ENCODE measurements around the gene C3orf80.

The C3orf80 gene

DNA sequence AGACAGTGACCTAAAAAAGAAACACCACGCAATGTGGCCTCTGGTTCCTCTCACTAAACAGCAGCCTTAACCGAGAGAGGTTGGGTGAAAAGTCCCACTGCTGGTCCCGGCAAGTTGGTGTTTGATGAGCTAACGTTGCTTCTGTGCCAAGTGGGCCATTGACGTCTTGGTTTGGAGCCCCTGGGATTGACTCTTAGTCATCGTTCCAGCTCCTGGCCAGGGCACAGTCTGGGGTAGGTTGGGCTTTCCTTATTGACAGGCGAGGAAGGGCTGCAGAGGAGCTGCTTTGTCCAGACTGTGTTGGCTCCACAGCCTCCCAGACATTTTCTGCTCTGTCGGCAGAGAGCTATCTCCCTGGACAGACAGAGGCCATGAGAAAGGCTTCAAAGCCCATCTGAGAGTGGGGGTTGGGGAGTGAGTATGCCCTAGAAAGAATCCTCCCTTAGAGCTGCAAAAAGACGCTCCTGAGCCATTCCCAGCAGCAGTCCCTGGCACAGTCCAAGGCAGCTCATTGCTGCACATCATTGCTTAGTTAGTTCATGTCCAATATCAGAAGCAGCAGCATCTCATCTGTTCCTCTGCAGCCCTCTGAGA, 28.6 kb upstream of the C3orf80 start:
- Histone ChIP-seq H3K27me3 (ENCODE audit: insufficient read depth, poor library complexity, severe bottlenecking) (no peaks in the 10 kb centered on the region), H3K4me3 (replicated peaks; ENCODE audit: insufficient read depth, low read length) (no peak overlapping the region), H3K27ac (replicated peaks) (no peak overlapping the region)
- DNase-seq (ENCODE audit: low read depth in 1 of 2, low spot score in 1 of 2), result no peak
- TF ChIP-seq, protein P1, sequence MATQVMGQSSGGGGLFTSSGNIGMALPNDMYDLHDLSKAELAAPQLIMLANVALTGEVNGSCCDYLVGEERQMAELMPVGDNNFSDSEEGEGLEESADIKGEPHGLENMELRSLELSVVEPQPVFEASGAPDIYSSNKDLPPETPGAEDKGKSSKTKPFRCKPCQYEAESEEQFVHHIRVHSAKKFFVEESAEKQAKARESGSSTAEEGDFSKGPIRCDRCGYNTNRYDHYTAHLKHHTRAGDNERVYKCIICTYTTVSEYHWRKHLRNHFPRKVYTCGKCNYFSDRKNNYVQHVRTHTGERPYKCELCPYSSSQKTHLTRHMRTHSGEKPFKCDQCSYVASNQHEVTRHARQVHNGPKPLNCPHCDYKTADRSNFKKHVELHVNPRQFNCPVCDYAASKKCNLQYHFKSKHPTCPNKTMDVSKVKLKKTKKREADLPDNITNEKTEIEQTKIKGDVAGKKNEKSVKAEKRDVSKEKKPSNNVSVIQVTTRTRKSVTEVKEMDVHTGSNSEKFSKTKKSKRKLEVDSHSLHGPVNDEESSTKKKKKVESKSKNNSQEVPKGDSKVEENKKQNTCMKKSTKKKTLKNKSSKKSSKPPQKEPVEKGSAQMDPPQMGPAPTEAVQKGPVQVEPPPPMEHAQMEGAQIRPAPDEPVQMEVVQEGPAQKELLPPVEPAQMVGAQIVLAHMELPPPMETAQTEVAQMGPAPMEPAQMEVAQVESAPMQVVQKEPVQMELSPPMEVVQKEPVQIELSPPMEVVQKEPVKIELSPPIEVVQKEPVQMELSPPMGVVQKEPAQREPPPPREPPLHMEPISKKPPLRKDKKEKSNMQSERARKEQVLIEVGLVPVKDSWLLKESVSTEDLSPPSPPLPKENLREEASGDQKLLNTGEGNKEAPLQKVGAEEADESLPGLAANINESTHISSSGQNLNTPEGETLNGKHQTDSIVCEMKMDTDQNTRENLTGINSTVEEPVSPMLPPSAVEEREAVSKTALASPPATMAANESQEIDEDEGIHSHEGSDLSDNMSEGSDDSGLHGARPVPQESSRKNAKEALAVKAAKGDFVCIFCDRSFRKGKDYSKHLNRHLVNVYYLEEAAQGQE (IDR thresholded peaks at IDR 0.05; ENCODE audit: insufficient replicate concordance, low read depth), result no peak
- TF ChIP-seq POLR2AphosphoS5 (IDR thresholded peaks at IDR 0.05; ENCODE audit: low read depth) (no peak), SPI1 (IDR thresholded peaks at IDR 0.05; ENCODE audit: borderline replicate concordance, low read depth) (no peak), GABPA (IDR thresholded peaks at IDR 0.05; ENCODE audit: low read depth) (no peak)
- TF ChIP-seq, protein P2, sequence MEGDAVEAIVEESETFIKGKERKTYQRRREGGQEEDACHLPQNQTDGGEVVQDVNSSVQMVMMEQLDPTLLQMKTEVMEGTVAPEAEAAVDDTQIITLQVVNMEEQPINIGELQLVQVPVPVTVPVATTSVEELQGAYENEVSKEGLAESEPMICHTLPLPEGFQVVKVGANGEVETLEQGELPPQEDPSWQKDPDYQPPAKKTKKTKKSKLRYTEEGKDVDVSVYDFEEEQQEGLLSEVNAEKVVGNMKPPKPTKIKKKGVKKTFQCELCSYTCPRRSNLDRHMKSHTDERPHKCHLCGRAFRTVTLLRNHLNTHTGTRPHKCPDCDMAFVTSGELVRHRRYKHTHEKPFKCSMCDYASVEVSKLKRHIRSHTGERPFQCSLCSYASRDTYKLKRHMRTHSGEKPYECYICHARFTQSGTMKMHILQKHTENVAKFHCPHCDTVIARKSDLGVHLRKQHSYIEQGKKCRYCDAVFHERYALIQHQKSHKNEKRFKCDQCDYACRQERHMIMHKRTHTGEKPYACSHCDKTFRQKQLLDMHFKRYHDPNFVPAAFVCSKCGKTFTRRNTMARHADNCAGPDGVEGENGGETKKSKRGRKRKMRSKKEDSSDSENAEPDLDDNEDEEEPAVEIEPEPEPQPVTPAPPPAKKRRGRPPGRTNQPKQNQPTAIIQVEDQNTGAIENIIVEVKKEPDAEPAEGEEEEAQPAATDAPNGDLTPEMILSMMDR (IDR thresholded peaks at IDR 0.05; ENCODE audit: insufficient read depth, low read length), result no peak

DNA sequence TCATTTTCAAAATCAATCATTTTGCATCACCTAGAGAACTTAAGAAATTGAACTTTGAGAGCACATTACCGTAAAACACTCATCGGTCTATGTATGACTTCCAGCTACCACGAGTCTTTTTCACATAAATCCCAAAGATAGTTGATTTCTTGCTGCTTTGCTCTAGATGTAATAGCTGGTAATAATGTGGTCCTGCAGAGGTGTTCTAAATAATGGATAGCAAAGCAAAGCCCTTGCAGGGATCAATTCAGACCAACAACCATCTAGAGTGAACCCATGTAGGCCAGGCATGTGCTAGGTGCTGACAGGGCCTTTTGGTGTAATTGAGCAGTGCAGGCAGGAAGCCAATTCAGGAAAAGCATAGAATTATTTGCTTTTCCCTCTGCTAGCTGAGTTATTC, 26.1 kb upstream of the C3orf80 start:
- H3K4me3 ChIP-seq (replicated peaks; ENCODE audit: insufficient read depth, low read length), result no peak overlapping the region
- no peak for DNase-seq (ENCODE audit: low read depth in 1 of 2, low spot score in 1 of 2)
- no peak for TF ChIP-seq GABPA (IDR thresholded peaks at IDR 0.05; ENCODE audit: low read depth)
- TF ChIP-seq, protein P2 (IDR thresholded peaks at IDR 0.05; ENCODE audit: insufficient read depth, low read length), result no peak
- TF ChIP-seq, protein P1 (IDR thresholded peaks at IDR 0.05; ENCODE audit: insufficient replicate concordance, low read depth), result no peak
- TF ChIP-seq SPI1 (IDR thresholded peaks at IDR 0.05; ENCODE audit: borderline replicate concordance, low read depth), result no peak

DNA sequence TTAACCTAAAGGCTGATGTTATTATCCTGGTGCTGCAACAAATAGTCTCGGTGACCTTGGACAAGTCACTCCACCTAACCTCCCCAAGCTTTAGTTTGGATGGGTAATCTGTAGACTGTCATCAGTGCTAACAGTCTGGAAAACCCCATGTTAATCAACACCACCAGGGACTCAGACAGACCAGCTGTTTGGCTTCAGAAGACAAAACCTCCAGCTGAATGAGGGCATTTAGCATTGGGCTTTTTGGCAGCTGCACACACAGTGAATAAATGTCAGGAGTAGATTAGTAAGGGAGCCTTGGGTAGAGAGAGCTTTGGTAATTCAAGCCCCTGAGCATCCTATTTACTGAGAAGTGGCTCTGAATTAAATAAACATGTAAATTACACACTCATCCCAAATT, 24.9 kb upstream of the C3orf80 start:
- Histone ChIP-seq H3K27ac (replicated peaks) (no peak overlapping the region), H3K4me3 (replicated peaks; ENCODE audit: insufficient read depth, low read length) (no peak overlapping the region), H3K27me3 (ENCODE audit: insufficient read depth, poor library complexity, severe bottlenecking) (no peaks in the 10 kb centered on the region)
- DNase-seq (ENCODE audit: low read depth in 1 of 2, low spot score in 1 of 2), result no peak
- TF ChIP-seq, protein P2 (IDR thresholded peaks at IDR 0.05; ENCODE audit: insufficient read depth, low read length), result no peak
- TF ChIP-seq POLR2AphosphoS5 (IDR thresholded peaks at IDR 0.05; ENCODE audit: low read depth) (no peak), GABPA (IDR thresholded peaks at IDR 0.05; ENCODE audit: low read depth) (no peak), SPI1 (IDR thresholded peaks at IDR 0.05; ENCODE audit: borderline replicate concordance, low read depth) (no peak)
- TF ChIP-seq, protein P1 (IDR thresholded peaks at IDR 0.05; ENCODE audit: insufficient replicate concordance, low read depth), result no peak

More for the DNA sequence above, 26.1 kb upstream of the C3orf80 start:
- Histone ChIP-seq H3K27ac (replicated peaks) (no peak overlapping the region), H3K27me3 (ENCODE audit: insufficient read depth, poor library complexity, severe bottlenecking) (no peaks in the 10 kb centered on the region)

Measured in HL-60 (cell line).